Measurements from ENCODE around the gene SHMT2.

DNA sequence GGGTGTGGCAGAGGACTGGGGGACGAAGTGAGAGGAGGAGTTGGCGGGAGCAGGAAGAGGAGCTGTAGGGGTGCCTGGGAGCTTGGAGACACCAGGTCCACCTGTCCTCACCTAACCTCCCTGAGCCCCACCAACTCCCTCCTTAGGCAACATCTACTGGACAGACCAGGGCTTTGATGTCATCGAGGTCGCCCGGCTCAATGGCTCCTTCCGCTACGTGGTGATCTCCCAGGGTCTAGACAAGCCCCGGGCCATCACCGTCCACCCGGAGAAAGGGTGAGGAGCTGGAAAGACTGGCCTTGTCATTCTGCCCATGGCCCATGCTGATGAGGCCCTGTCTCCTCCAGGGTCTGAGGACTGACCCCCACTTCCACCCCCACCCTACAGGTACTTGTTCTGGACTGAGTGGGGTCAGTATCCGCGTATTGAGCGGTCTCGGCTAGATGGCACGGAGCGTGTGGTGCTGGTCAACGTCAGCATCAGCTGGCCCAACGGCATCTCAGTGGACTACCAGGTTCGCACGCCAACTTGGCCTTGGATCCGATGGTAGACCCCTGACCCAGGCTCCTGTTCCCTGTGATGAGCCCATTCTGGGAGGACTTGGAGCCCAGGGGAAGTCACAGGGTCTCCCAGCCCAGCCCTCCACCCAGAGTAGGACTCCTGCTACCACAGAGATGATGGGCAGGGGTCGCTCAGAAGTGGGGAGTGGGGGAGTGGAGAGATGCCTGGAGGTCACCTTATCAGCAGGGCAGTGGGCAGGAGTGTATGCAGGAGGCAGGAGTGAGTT, 45.4 kb upstream of the SHMT2 start:
- TF ChIP-seq, protein P1, sequence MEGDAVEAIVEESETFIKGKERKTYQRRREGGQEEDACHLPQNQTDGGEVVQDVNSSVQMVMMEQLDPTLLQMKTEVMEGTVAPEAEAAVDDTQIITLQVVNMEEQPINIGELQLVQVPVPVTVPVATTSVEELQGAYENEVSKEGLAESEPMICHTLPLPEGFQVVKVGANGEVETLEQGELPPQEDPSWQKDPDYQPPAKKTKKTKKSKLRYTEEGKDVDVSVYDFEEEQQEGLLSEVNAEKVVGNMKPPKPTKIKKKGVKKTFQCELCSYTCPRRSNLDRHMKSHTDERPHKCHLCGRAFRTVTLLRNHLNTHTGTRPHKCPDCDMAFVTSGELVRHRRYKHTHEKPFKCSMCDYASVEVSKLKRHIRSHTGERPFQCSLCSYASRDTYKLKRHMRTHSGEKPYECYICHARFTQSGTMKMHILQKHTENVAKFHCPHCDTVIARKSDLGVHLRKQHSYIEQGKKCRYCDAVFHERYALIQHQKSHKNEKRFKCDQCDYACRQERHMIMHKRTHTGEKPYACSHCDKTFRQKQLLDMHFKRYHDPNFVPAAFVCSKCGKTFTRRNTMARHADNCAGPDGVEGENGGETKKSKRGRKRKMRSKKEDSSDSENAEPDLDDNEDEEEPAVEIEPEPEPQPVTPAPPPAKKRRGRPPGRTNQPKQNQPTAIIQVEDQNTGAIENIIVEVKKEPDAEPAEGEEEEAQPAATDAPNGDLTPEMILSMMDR (conservative IDR thresholded peaks at IDR 0.05; ENCODE audit: low read depth, low read length) = no peak
- no peak for TF ChIP-seq EZH2 (IDR thresholded peaks at IDR 0.05; ENCODE audit: low read length, unreplicated experiment)
- no peak for TF ChIP-seq EZH2phosphoT487 (IDR thresholded peaks at IDR 0.05; ENCODE audit: borderline replicate concordance, low read length)
